BLaER1 treated with 17β-estradiol and CSF1 and Interleukin-3, amounts not matched to agents 10 nM and 100 nM (cell line): ENCODE measurements around the gene DISC1.
"Not testable (repeated sequence)": the region's sequence is repeated elsewhere in the genome, so short reads cannot be mapped to it uniquely, and the experiment has no call there.

Source experiments
- H3K27ac ChIP-seq, 11 experiments: shearing (Covaris generic); formaldehyde crosslinking; 2 replicates each; pipeline ENCODE4 v1.8.1; 2022
- H3K27me3 ChIP-seq, 11 experiments: shearing (Covaris generic); formaldehyde crosslinking; 2 replicates each; pipeline ENCODE4 v1.8.1; 2022
- H3K36me3 ChIP-seq, 11 experiments: shearing (Covaris generic); formaldehyde crosslinking; 2 replicates each; pipeline ENCODE4 v1.8.1; 2022
- H3K4me1 ChIP-seq, 10 experiments: shearing (Covaris generic); formaldehyde crosslinking; 2 replicates each; pipeline ENCODE4 v1.8.1; 2022
- H3K4me2 ChIP-seq, 11 experiments: shearing (Covaris generic); formaldehyde crosslinking; 2 replicates each; pipeline ENCODE4 v1.8.1; 2022
- H3K4me3 ChIP-seq, 10 experiments: shearing (Covaris generic); formaldehyde crosslinking; 2 replicates each; pipeline ENCODE4 v1.8.1; 2022
- H3K9ac ChIP-seq, 11 experiments: shearing (Covaris generic); formaldehyde crosslinking; 2 replicates each; pipeline ENCODE4 v1.8.1; 2022
- H3K9me3 ChIP-seq, 11 experiments: shearing (Covaris generic); formaldehyde crosslinking; replicated peaks in 1 of 11; 2 replicates each; pipeline ENCODE4 v1.8.1; 2022
- H4K20me1 ChIP-seq, 11 experiments: shearing (Covaris generic); formaldehyde crosslinking; 2 replicates each; pipeline ENCODE4 v1.8.1; 2022
- Cebpa-rat ChIP-seq, 11 experiments: shearing (Covaris generic); IDR thresholded peaks; 2 replicates each; pipeline ENCODE4 v1.8.1; 2022

Gene DISC1

DNA sequence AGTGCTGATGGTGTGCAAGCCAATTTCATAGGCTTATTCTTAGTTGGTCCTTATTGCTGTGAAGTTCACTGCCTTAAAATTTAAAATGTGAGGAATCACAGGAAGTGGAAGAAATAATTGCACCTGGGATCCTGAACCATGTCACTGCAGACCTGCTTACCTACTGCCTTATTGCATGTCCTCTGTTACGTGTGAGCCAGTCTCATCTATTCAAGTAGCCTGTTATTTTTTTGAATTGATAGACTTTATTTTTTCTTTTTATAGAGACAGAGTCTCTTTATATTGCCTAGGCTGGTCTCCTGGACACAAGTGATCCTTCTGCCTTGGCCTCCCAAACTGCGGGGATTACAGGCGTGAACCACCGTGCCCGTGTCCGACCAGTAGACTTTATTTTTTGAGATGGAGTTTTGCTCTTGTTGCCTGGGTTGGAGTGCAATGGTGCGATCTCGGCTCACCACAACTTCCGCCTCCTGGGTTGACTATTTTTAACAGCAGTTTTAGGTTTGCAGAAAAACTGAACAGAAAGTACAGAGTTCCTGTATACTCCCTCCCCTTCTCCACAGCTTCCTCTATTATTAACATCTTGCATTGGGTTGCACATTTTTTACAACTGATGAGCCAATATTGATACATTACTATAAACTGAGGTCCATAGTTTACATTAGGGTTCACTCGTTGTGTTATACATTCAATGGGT is 14.0 kb upstream of the DISC1 start:
- H3K27ac ChIP-seq: peak overlapping the region; percentile 51 to 92 (median 89); a peak in 21 of 22 replicates
- 0 out of 22 replicates have a peak, but pooled peaks cover 0 to 5% (median 0%) of the 10 kb centered on the region in 11 experiments for H3K36me3 ChIP-seq
- peaks cover 49 to 78% (median 59%) of the 10 kb centered on the region in 10 experiments for H3K4me1 ChIP-seq
- H3K9me3 ChIP-seq: peaks cover 18 to 57% (median 32%) of the 10 kb centered on the region in 11 experiments
- H4K20me1 ChIP-seq: no peaks in the 10 kb centered on the region
- peak in 8 of 11 experiments; percentile 70 to 92 (median 81); a peak in 14 of 22 replicates for TF ChIP-seq Cebpa-rat (IDR thresholded peaks at IDR 0.05)
- H3K9ac ChIP-seq: peak overlapping the region; percentile 37 to 79 (median 72); a peak in 20 of 22 replicates
- no peaks in the 10 kb centered on the region for H3K27me3 ChIP-seq
- peak overlapping the region; percentile 24 to 52 (median 36); a peak in 13 of 20 replicates for H3K4me3 ChIP-seq
- peak overlapping the region; percentile 79 to 96 (median 90) for H3K4me2 ChIP-seq

- H3K9me3 ChIP-seq: peaks cover 11 to 45% (median 22%) of the 10 kb centered on the region in 11 experiments
- H3K36me3 ChIP-seq: 0 out of 22 replicates have a peak, but pooled peaks cover 0 to 1% (median 0%) of the 10 kb centered on the region in 11 experiments
- peaks cover 48 to 86% (median 60%) of the 10 kb centered on the region in 10 experiments for H3K4me1 ChIP-seq
- no peaks in the 10 kb centered on the region for H3K27me3 ChIP-seq
- peak overlapping the region; percentile 29 to 92 (median 89); a peak in 21 of 22 replicates for H3K27ac ChIP-seq
- peak overlapping the region in 9 of 11 experiments; percentile 64 to 79 (median 76); a peak in 19 of 22 replicates for H3K9ac ChIP-seq
- no peaks in the 10 kb centered on the region for H4K20me1 ChIP-seq
- H3K4me2 ChIP-seq: peak overlapping the region; percentile 79 to 96 (median 90)
- peak overlapping the region; percentile 3 to 44 (median 28); a peak in 13 of 20 replicates for H3K4me3 ChIP-seq
- TF ChIP-seq Cebpa-rat (IDR thresholded peaks at IDR 0.05): peak in 6 of 11 experiments; percentile 9 to 71 (median 60); a peak in 5 of 22 replicates
Observed at GRCh38 chr1:231613419-231614349, 12.9 kb upstream of the DISC1 start.

GRCh38 chr1:231616667-231617066 is 9.9 kb upstream of the DISC1 start:
- H3K27me3 ChIP-seq: no peaks in the 10 kb centered on the region
- H3K27ac ChIP-seq: peak overlapping the region in 7 of 11 experiments; percentile 3 to 59 (median 20); a peak in 7 of 22 replicates
- TF ChIP-seq Cebpa-rat (IDR thresholded peaks at IDR 0.05): no peak
- H3K4me3 ChIP-seq: no peak overlapping the region
- H3K36me3 ChIP-seq: no peaks in the 10 kb centered on the region
- no peaks in the 10 kb centered on the region for H4K20me1 ChIP-seq
- H3K4me1 ChIP-seq: peaks cover 34 to 78% (median 44%) of the 10 kb centered on the region in 10 experiments
- peaks cover 7 to 24% (median 13%) of the 10 kb centered on the region in 11 experiments; a peak in 17 of 22 replicates for H3K9me3 ChIP-seq
- H3K4me2 ChIP-seq: peak overlapping the region in 4 of 11 experiments; percentile 41 to 81 (median 71); a peak in 7 of 22 replicates
- no peak overlapping the region; a peak in 1 of 22 replicates for H3K9ac ChIP-seq

DNA sequence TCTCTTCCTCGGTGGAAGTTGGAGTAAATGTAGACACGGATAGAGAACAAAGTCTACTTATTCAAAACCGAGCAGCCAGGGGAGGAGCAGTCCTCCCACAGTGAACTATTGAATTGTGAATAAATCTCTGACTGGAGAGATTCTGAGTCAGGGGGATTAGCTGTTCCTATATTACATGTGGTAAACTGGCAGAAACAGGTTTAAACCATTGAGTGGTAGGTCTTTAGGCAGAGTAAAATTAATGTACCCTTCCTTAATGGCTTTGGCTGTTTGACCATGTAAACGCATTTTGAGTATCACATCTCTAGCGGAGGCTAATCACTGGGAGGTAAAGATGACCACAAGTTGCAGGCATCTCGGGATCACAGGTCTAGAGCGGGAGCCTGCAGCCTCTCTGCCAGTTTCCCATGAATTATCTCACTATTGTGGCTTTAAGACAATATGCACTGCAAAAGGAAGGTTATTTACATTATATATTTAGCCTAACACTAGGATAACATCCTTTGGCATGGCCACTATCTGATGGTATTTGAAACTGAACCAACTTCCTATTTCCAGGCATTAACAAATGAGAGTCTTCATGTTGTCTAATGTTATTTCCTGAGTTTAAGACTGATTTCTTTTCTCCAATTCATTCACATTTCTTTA is 7.9 kb upstream of the DISC1 start:
- H3K27me3 ChIP-seq: no peaks in the 10 kb centered on the region
- 0 out of 22 replicates have a peak overlapping the region, but pooled peaks of 1 of the 11 experiments have one; percentile 4 for H3K27ac ChIP-seq
- no peak overlapping the region for H3K9ac ChIP-seq

GRCh38 chr1:231619257-231619634 is 7.3 kb upstream of the DISC1 start:
- no peaks in the 10 kb centered on the region for H3K27me3 ChIP-seq
- H3K4me2 ChIP-seq: peak overlapping the region in 4 of 11 experiments; percentile 5 to 61 (median 29); a peak in 5 of 22 replicates
- H3K9me3 ChIP-seq: peaks cover 7 to 22% (median 10%) of the 10 kb centered on the region in 11 experiments; a peak in 17 of 22 replicates
- no peak overlapping the region for H3K4me3 ChIP-seq
- H3K36me3 ChIP-seq: no peaks in the 10 kb centered on the region
- no peaks in the 10 kb centered on the region for H4K20me1 ChIP-seq
- H3K4me1 ChIP-seq: peaks cover 10 to 54% (median 20%) of the 10 kb centered on the region in 10 experiments
- TF ChIP-seq Cebpa-rat (IDR thresholded peaks at IDR 0.05): no peak
- no peak overlapping the region for H3K9ac ChIP-seq
- no peak overlapping the region for H3K27ac ChIP-seq

More for the DNA sequence above, 7.9 kb upstream of the DISC1 start:
- no peaks in the 10 kb centered on the region for H3K36me3 ChIP-seq
- H3K4me1 ChIP-seq: peaks cover 15 to 59% (median 26%) of the 10 kb centered on the region in 10 experiments
- no peak overlapping the region for H3K4me3 ChIP-seq
- H3K4me2 ChIP-seq: peak overlapping the region in 5 of 11 experiments; percentile 6 to 61 (median 52); a peak in 8 of 22 replicates
- H3K9me3 ChIP-seq: peaks cover 7 to 24% (median 13%) of the 10 kb centered on the region in 11 experiments; a peak in 17 of 22 replicates
- no peak for TF ChIP-seq Cebpa-rat (IDR thresholded peaks at IDR 0.05)
- no peaks in the 10 kb centered on the region for H4K20me1 ChIP-seq

GRCh38 chr1:231625042-231625441 is 1.5 kb upstream of the DISC1 start:
- H3K27me3 ChIP-seq, H3K4me3 ChIP-seq, H3K4me2 ChIP-seq, H3K9ac ChIP-seq, H3K36me3 ChIP-seq, H3K27ac ChIP-seq: not testable (repeated sequence)
- Histone ChIP-seq H3K4me1 (peaks cover 28 to 34% (median 30%) of the 10 kb centered on the region in 10 experiments), H3K9me3 (peaks cover 0 to 10% (median 4%) of the 10 kb centered on the region in 11 experiments; a peak in 7 of 22 replicates), H4K20me1 (peaks cover 0 to 21% (median 18%) of the 10 kb centered on the region in 11 experiments; a peak in 13 of 22 replicates)

DNA sequence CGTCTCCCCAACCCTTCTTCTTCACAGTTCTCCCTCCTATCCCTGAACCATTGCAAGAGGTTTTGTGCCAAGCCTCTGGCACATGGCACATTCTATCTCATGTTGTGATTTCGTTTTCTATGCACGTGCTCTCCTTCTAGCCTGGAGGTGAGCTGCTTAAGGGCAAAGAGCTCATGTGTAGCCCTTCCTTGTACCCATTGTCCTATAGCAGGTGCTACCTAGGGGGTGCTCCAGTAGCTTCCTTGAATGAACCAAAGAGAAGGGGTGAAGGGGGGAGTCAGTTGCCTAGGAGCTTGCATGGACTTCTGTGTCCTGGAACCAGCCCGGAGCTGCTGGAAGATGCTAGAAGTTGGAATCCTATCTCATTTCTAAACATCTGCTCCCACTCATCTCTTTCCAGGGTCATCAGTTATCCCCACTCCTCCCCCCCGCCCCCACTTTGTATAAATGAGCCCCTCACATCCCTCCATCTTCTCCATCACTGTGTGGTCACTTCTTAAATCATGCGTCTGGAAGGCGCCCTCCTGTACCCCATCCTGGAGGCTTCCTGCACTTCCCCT is 535 bp upstream of the DISC1 start:
- Histone ChIP-seq H4K20me1 (peaks cover 0 to 31% (median 19%) of the 10 kb centered on the region in 11 experiments; a peak in 13 of 22 replicates), H3K4me2 (peak overlapping the region; percentile 64 to 99 (median 95); a peak in 21 of 22 replicates), H3K9me3 (peaks cover 0 to 10% (median 4%) of the 10 kb centered on the region in 11 experiments; a peak in 7 of 22 replicates), H3K27ac (peak overlapping the region in 9 of 11 experiments; percentile 80 to 96 (median 91); a peak in 17 of 22 replicates), H3K9ac (peak overlapping the region in 9 of 11 experiments; percentile 82 to 95 (median 88); a peak in 15 of 22 replicates), H3K4me1 (peaks cover 28 to 43% (median 32%) of the 10 kb centered on the region in 10 experiments), H3K27me3 (no peaks in the 10 kb centered on the region), H3K36me3 (peaks cover 0 to 15% (median 0%) of the 10 kb centered on the region in 11 experiments; a peak in 5 of 22 replicates), H3K4me3 (peak overlapping the region; percentile 72 to 98 (median 83); a peak in 19 of 20 replicates)
- TF ChIP-seq Cebpa-rat (IDR thresholded peaks at IDR 0.05): no peak
